NCI-H128 (cell line): ENCODE results near the gene SLC22A5.

Source experiments
- DNase-seq: peaks from one replicate; lab custom pipeline; 2025; ENCODE audit not compliant: unreplicated experiment; lab: John Stamatoyannopoulos, UW

SLC22A5 gene

DNA sequence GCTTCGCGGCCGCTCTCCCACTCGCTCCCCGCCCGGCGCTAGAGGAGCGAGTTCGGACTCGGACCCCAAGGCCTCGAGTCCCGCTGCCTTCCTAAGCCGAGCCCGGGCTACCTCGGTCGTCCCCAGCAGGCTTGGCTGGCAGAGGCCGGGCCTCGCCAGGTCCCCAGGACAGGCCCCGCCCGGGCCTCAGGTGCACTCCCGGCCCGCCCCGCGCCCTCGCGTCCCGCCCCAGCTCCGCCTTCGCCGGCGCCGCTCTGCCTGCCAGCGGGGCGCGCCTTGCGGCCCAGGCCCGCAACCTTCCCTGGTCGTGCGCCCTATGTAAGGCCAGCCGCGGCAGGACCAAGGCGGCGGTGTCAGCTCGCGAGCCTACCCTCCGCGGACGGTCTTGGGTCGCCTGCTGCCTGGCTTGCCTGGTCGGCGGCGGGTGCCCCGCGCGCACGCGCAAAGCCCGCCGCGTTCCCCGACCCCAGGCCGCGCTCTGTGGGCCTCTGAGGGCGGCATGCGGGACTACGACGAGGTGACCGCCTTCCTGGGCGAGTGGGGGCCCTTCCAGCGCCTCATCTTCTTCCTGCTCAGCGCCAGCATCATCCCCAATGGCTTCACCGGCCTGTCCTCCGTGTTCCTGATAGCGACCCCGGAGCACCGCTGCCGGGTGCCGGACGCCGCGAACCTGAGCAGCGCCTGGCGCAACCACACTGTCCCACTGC, at the start of gene SLC22A5:
TSS of gene SLC22A5 (plus strand) at position 237 of the 707 bp plus-strand sequence. CDS start at position 500, 263 bp downstream.
- DNase-seq, result peak; percentile 16

DNA sequence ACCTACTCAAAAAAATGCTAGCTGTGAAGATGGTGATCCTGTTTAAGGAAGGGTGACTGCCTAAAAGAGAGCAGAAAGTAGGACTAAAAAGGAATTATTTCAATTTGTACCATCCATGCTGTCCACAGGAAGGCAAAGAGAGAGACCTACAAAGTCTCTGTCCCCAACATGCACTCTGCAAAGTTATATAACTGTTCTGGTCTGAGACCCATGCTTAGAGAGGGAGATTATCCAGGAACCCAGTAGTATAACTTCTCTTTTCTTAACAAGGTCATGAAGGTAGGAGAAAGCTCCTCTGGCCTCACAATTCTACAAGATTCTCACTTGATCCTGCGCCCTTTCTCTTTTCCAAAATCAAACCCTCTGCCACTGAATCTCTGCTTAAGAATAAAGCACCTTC, 49.5 kb upstream of the SLC22A5 start:
- DNase-seq, result no peak

DNA sequence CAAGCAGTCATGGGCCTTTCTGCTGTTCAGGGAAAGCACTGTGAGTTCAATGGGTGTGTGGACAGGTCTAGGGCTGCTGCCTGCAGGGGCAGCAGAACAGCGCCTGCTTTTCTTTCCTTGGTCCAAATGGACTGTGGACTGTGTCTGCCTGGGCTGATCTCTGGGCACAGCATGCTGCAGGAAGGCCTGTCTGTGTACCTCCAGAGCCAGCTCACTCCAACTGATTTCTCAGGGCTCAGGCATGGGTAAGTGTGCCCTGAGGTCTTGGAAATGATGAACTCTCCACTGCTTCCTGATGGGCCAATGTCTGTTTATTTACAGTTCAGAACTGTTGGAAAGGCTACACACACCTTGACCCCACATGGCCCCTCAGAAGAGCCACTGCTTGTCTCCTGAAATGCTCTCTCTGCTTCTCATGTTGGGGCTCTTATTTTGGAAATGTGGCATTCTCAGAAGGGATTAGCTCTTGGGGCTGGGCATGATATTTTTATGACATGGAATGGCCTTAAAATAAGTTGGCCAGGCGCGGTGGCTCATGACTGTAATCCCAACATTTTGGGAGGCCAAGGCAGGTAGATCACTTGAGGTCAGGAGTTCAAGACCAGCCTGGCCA, 48.3 kb upstream of the SLC22A5 start:
- no peak for DNase-seq

DNA sequence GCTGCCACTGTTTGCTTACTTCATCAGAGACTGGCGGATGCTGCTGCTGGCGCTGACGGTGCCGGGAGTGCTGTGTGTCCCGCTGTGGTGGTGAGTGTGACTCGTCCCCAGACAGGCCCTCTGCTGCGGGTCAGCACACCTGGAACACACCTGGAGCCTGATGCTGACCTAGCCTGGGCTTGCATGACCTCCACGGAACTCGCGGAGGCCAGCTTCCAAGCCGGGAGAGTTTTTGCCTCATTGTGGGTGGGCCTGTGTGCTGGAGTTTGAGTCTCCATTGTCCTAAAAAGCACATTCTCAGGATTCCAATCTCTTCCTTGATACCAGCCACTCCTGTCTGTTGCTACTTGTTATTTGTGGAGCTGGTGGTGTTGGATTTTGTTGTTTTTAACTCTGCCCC, 47.2 kb upstream of the SLC22A5 start:
- DNase-seq, result no peak

DNA sequence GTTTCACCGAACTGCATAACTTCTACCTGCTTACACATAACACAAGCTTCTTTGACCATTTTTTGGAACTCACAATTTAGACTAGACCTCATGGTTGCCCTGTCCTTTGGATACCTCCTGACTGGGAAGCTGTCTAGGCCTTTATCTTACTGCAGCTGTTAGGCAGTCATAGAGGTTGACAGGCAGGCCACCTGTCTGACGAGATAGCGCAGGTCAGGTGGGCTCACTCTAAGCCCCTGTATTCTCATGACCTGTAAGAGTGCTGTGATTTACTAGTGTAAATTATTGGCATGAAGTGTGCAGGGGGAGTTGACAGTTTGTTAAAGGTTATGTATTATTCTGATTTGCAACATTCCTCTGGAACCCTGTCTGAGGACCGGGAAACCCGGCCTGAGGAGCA, 46.3 kb upstream of the SLC22A5 start:
- no peak for DNase-seq

DNA sequence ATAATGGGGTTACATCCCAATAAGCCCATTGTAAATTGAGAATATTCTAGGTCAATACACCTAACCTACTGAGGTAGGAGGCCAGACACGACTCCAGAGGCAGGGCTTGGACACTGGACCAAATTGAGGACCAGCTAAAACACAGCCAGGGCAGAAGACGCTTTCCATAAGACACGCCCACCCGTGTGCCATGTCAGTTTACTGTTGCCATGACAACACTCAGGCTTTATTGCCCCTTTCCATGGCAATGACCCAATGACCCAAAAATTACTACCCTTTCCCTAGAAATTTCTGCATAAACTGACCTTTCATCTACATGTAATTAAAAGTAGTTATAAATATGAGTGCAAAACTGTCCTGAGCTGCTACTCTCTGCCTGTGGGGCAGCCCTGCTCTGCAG, 43.8 kb upstream of the SLC22A5 start:
- no peak for DNase-seq

DNA sequence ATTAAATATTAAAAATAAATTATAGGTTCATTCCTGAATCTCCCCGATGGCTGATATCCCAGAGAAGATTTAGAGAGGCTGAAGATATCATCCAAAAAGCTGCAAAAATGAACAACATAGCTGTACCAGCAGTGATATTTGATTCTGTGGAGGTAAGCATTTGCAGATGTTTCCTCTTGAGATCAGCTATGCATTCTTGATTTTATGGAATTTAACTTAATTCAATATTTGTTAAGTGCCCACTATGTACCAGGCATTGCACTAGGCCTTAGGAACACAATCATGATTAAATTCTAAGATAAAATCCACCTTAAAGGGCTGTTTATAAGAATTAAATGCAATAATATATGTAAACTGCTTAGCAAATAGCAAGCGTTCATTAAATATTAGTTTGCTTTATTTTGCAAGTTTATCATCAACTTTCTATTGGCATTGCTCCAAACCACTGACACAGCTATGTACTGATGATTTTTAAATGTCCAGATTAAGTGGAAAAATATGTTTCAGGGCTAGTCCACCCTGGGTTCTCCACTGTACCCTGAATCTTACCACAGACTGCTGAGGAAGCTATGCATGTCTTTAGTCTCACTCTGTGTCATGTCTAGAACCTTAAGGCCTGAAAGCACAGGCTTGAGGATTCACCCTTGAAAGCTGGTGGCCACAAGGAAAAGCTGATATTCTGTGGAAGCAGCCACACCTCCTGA, 42.1 kb upstream of the SLC22A5 start:
- no peak for DNase-seq

DNA sequence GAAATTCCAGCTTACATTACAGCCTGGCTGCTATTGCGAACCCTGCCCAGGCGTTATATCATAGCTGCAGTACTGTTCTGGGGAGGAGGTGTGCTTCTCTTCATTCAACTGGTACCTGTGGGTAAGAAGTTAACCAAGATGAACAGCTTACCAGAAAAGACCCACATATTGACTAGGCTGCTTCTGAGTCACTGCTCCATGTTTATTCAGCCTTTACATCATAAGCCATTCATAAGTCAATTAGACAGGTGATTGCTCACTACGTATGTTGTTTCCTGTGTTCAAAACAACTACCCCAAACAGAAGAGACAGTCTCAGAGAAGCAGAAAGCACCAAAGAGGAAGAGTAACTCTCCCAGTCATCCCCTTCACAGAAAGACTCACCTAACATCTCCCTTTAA, 34.7 kb upstream of the SLC22A5 start:
- no peak for DNase-seq

DNA sequence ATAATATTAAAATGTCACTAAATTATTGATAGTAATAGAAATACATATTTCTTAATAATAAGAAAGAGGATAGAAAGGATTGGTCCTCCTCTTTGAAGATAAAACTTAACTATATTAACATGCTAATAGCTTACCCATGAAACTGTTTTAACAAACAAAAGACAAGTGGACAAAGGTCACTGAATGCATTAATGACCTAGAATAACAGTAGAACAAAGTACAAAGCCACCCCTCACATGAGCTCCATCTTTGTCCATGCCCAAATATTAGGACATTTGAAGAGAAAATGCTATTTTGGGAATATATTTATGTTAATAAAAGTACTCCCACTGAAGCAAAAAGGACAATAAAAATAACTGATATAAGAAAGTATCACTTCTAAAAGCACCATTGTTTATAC, 34.1 kb upstream of the SLC22A5 start:
- no peak for DNase-seq

DNA sequence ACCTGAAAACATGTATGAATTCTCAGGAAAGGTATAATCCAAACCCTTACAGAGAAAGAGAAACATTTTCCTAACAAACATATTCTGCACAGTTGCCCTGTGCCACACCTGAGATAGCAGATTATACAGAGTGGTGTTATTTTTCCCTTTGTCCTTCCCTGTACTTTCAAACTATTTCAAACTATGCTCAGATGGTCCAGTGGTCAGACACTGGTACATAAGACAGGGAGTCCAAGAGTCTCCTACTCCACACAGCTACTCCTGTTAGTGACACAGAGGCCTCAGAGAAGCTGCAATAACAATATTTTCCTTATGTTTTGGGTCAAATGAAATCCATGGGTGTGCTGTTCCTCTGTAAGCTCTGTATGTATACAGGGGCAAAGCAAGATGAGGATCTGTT, 30.0 kb upstream of the SLC22A5 start:
- DNase-seq, result no peak

DNA sequence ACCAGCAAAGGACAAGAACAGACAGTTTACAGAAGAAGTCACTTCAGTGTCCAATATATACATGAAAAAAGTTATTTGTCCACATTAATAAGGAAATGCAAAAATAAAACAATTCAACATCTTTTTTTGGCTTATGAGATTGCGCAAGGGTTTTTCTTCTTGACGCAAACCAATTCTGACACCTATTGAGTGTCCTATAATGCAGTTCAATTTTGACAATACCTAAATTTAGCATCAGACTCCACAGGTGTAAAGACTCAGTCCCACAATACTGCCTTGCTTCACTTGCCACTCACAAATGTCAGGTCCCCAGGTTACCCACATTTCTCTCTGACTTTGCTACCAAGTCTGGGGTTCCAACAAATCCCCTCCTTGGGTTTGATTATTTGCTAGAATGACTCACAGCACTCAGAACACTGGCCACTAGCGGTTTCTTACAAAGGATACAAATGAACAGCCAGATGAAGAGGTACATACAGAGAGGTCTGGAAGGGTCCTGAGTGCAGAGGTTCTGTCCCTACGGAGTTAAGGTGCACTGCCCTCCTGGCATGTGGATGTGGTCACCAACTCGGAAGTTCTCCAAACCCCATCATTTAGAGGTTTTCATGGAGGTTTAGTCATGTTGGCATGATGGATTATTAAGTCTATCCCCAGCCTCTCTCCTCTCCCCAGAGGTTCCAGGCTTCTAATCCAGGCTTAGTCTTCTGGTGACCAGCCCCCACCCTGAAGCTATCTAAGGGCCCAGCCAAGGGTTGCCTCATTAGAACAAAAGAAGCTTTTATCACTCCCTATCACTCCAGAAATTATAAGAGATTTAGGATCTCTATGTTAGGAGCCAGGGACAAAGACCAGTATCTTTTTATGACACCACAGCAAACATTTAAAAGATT, 27.0 kb upstream of the SLC22A5 start:
- DNase-seq, result no peak

DNA sequence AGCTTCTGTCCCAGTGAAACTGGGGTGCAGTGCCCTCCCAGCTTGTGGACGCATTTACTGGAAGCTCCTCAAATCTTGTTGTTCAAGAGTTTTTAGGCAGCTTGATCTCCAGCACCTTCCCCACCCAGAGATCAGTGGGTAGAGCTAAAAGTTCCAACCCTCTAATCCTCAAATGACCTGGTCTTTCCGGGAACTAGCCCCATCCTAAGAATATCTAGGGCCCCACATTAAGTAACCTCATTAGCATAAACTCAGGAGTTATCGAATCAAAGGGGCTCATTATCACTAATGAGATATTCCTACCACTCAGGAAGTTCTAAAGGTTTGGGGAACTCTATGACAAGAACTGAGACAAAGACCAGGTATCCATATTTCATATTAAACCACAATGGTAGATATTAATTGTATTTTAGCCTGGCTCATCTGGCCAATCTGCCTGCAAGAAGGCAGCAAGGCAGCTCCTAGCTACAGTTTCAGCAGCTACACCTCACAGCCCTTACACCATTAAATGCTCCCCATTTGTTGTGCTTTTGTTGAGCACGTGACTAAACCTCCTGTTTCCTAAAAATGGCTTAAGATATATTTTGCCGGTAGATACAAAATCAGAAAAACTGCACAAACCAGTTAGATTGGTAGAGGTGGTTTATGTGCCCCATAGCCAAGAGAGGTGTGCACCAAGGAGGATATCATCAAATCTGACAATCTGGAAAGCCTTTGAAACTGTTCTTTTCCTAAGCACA, 24.6 kb upstream of the SLC22A5 start:
- DNase-seq, result no peak

DNA sequence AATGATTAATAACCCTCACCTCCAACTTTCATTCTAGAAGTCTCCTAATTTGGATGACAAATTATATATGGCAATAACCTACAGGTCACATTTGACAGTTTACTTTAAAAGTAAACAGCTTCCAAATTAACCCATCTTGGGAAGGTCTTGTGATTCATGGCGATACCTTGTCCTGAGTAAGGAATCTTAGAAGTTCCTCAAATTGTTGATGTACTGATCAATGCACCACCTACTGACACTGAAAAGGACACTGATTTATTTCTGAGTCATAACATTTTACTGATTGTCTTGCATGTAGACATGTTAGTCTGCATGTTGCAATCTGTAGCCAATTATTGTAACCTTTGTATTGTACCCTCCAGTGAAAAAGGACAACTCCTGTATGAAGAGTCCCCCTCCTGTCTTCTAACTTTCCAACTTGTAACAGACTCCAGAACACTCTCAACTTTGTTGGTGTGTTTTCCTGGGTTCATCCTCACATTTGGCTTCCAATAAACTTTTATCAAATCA, 16.0 kb upstream of the SLC22A5 start:
- DNase-seq, result no peak

DNA sequence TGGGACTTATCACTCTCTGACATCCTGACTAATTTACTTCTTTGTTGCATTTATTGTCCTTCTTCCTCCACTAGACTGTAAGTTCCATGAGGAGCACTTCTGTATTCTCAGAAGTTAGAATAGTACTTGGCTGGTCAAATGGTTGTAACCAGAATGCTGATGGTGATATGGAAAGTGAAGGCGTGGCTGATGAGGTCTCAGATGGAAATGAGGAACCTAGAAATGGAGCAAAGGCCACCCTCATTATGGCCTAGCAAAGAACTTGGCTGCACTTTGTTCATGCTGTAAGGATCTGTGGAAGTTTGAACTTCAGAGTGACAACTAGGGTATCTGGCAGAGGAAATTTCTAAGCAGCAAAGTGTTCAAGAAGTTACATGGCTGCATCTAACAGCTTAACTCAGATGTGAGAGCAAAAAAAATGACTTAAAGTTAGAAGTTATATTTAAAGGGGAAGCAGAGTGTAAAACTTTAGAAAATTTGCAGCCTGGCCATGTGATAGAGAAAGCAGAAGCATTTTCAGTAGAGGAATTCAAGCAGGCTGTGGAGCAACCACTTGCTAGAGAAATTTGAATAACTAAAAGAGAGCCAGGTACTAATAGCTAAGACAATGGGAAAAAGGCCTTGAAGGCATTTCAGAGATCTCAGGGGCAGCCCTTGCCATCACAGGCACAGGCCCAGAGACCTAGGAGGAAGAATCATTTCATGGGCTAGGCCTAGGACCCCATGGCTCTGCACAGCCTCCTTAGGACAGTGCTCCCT, 14.9 kb upstream of the SLC22A5 start:
- no peak for DNase-seq

DNA sequence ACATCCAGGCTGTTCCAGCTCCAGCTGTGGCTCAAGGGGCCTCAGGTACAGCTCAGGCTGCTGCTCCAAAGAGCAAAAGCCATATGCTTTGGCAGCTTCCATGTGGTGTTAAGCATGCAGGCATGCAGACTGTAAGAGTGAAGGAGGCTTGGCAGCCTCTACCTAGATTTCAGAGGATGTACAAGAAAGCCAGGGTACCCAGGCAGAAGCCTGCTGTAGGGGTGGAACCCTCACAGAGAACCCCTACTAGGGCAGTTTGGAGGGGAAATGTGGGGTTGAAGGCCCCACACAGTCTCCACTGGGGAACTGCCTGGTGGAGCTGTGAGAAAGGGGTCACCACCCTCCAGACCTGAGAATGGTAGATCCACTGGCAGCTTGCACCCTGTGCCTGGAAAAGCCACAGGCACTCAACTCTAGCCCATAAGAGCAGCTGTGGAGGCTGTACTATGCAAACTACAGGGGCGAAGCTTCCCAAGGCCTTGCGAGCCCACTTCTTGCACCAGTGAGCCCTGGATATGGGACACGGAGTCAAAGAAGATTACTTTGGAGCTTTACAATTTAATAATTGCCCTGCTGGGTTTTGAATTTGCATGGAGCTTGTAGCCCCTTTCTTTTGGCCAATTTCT, 14.3 kb upstream of the SLC22A5 start:
- no peak for DNase-seq

DNA sequence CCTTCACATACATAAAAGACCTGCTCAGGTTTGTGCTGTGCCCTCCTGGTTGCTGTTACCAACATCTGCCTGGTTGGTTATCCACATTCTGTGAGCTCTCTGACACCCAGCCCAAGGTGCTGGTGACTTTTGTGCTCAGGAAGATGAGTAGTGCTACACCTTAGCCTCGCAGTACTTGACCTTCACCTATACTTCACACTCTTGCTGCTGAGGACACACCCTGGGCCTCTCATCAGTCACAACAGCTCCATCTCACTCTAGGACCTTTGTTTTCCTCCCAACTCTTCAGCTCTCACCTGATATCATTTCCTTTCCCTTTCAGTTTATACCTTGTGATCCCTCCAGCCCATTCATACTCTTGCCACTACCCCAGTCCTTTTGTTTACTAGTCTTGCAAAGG, 10.7 kb upstream of the SLC22A5 start:
- no peak for DNase-seq

DNA sequence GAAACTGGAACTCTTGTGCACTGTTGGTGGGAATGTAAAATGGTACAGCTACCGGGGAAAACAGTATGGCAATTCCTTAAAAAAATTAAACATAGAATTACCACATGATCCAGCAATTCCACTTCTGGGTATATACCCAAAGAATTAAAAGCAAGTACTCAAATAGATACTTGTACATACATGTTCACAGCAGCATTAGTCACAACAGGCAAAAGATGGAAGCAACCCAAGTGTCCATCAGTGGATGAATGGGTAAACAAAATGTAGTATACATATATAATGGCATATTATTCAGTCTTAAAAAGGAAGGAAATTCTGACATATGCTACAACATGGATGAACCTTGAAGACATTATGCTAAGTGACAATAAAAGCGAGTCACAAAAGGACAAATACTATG, 7.4 kb upstream of the SLC22A5 start:
- DNase-seq, result no peak

DNA sequence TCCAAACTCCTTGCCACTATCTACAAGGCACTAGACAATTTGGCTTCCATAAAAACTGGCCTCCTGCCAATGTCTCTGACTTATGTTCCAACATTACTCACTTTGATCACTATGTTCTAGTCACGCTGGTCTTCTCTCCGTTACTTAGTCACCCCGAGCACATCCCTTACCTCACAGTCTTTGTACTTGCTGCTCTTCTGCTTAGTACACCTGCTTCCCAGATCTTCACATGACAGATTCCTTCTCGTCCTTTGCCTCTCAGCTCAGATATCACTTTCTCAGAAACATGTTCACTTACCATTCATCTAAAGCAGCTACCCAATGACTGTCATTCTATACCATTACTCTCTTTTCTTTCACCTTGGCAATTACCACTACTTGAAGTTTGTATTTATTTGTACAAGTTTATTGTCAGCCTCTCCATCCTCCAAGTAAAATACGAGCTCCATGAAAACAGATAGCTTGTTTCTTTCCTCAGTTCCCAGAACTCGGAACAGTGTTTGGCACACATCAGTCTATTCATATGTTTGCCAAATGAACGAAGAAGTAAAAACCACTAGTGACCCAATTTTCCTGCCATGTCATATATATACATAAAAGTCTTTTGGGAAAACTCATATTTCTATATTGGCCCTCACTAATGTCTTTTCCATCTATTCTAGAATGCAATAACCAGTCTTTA, 5.9 kb upstream of the SLC22A5 start:
- no peak for DNase-seq

DNA sequence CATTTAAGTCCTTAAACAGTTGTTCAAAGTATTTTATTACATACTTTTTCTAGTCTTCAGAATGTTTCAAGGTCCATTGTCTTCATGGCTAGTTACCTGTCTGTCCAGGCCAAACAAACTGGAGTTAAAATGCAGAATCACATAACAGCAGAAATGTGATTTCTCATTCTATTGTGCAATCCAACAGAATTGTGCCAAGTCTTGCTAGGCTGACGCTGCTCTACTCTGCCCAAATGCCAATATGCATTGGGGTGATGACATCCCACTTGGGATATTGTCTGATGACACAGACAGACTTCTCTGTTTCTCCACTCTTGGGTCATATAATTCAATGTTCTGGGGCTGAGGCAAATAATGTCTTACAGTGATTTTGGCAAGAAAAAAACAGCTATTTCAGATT, 5.2 kb upstream of the SLC22A5 start:
- DNase-seq, result no peak
